HEK293 (cell line): ENCODE results near the gene GCA.

Experiments
- CTCF ChIA-PET: fragments of 350-600 bp; formaldehyde crosslinking; extraction: SDS; loops from one replicate; lab custom pipeline; 2021; ENCODE audit warnings: antibody characterized with exemption; lab: Yijun Ruan, JAX
- POLR2A ChIA-PET: fragments of 300-600 bp; formaldehyde crosslinking; extraction: SDS; loops from one replicate; lab custom pipeline; 2020; ENCODE audit warnings: antibody characterized with exemption, inconsistent platforms; lab: Yijun Ruan, JAX
- H3K27ac ChIP-seq: fragments of 200-500 bp; sonication (Bioruptor generic); 2 replicates; pipeline ENCODE4 v1.5.1; 2014; ENCODE audit warnings: low read depth, low read length, control low read depth, inconsistent platforms; ENCODE audit errors: extremely low read depth
- H3K36me3 ChIP-seq, 2 experiments: fragments of 200-500 bp in 1 of 2; sonication (Bioruptor generic) in 1 of 2; 1 replicate in 1 of 2; 2 replicates in 1 of 2; pipeline ENCODE4 v1.5.1; 2014 to 2017; ENCODE audit warnings: inconsistent platforms in 2 of 2, low read length in 2 of 2; ENCODE audit not compliant: control insufficient read depth in 2 of 2, insufficient read depth in 1 of 2
- H3K4me1 ChIP-seq: fragments of 200-500 bp; sonication (Bioruptor generic); 2 replicates; pipeline ENCODE4 v1.5.1; 2014; ENCODE audit warnings: mild to moderate bottlenecking, low read length, inconsistent platforms; ENCODE audit not compliant: control insufficient read depth, insufficient read depth
- H3K4me3 ChIP-seq: 2 replicates; pipeline ENCODE4 v1.5.1; 2011; ENCODE audit warnings: low read depth, mild to moderate bottlenecking, control low read depth, low read length, moderate library complexity
- H3K9me3 ChIP-seq: fragments of 200-500 bp; sonication (Bioruptor generic); 2 replicates; pipeline ENCODE4 v1.5.1; 2014; ENCODE audit warnings: low read depth, low read length, inconsistent platforms; ENCODE audit not compliant: control insufficient read depth, insufficient read depth
- CTCF ChIP-seq: fragments of 450-650 bp; formaldehyde crosslinking; IDR thresholded peaks from 2 replicates; pipeline ENCODE4 v1.5.1; 2016; ENCODE audit warnings: missing biosample characterization, missing genetic modification characterization
- GLIS2 ChIP-seq: fragments of 450-650 bp; formaldehyde crosslinking; IDR thresholded peaks from 2 replicates; pipeline ENCODE4 v1.5.1; 2016; ENCODE audit warnings: missing biosample characterization, missing genetic modification characterization
- KLF16 ChIP-seq: fragments of 450-650 bp; formaldehyde crosslinking; IDR thresholded peaks from 2 replicates; pipeline ENCODE4 v1.5.1; 2017; ENCODE audit warnings: missing biosample characterization, missing genetic modification characterization
- SETDB1 ChIP-seq: IDR thresholded peaks from one replicate; pipeline ENCODE4 v1.6.1; 2017; ENCODE audit warnings: mild to moderate bottlenecking, low read length, moderate library complexity, mixed read lengths; ENCODE audit not compliant: insufficient read length
- WT1 ChIP-seq: fragments of 450-650 bp; formaldehyde crosslinking; IDR thresholded peaks from 2 replicates; pipeline ENCODE4 v1.5.1; 2016; ENCODE audit warnings: missing biosample characterization, missing genetic modification characterization
- ZBTB8A ChIP-seq: fragments of 450-650 bp; formaldehyde crosslinking; IDR thresholded peaks from 2 replicates; pipeline ENCODE4 v1.5.1; 2016; ENCODE audit warnings: missing biosample characterization, missing genetic modification characterization
- ZEB2 ChIP-seq: fragments of 450-650 bp; formaldehyde crosslinking; IDR thresholded peaks from 2 replicates; pipeline ENCODE4 v1.5.1; 2016; ENCODE audit warnings: missing biosample characterization, missing genetic modification characterization
- ZFP41 ChIP-seq: fragments of 450-650 bp; formaldehyde crosslinking; IDR thresholded peaks from 2 replicates; pipeline ENCODE4 v1.5.1; 2016; ENCODE audit warnings: missing biosample characterization, missing genetic modification characterization, borderline replicate concordance
- ZIC2 ChIP-seq: fragments of 450-650 bp; formaldehyde crosslinking; IDR thresholded peaks from 2 replicates; pipeline ENCODE4 v1.5.1; 2016; ENCODE audit warnings: missing biosample characterization, missing genetic modification characterization
- ZNF140 ChIP-seq: fragments of 450-650 bp; formaldehyde crosslinking; IDR thresholded peaks from 2 replicates; pipeline ENCODE4 v1.5.1; 2016; ENCODE audit warnings: missing biosample characterization, missing genetic modification characterization
- ZNF2 ChIP-seq: fragments of 450-650 bp; formaldehyde crosslinking; IDR thresholded peaks from 2 replicates; pipeline ENCODE4 v1.5.1; 2016; ENCODE audit warnings: missing biosample characterization, missing genetic modification characterization
- ZNF23 ChIP-seq: fragments of 450-650 bp; formaldehyde crosslinking; IDR thresholded peaks from 2 replicates; pipeline ENCODE4 v1.5.1; 2016; ENCODE audit warnings: missing biosample characterization, missing genetic modification characterization, borderline replicate concordance
- ZNF354C ChIP-seq: fragments of 450-650 bp; formaldehyde crosslinking; IDR thresholded peaks from 2 replicates; pipeline ENCODE4 v1.5.1; 2016; ENCODE audit warnings: missing biosample characterization, missing genetic modification characterization, low read depth, borderline replicate concordance
- ZNF394 ChIP-seq: fragments of 450-650 bp; formaldehyde crosslinking; IDR thresholded peaks from 2 replicates; pipeline ENCODE4 v1.5.1; 2016; ENCODE audit warnings: missing biosample characterization, missing genetic modification characterization, mild to moderate bottlenecking, moderate library complexity, borderline replicate concordance
- ZNF404 ChIP-seq: fragments of 450-650 bp; formaldehyde crosslinking; IDR thresholded peaks from 2 replicates; pipeline ENCODE4 v1.5.1; 2017; ENCODE audit warnings: missing biosample characterization, missing genetic modification characterization
- ZNF416 ChIP-seq: fragments of 450-650 bp; formaldehyde crosslinking; IDR thresholded peaks from 2 replicates; pipeline ENCODE4 v1.5.1; 2016; ENCODE audit warnings: missing biosample characterization, missing genetic modification characterization
- ZNF529 ChIP-seq: fragments of 450-650 bp; formaldehyde crosslinking; IDR thresholded peaks from 2 replicates; pipeline ENCODE4 v1.5.1; 2017; ENCODE audit warnings: missing genetic modification characterization, missing biosample characterization; ENCODE audit not compliant: insufficient replicate concordance
- ZNF530 ChIP-seq: fragments of 450-650 bp; formaldehyde crosslinking; IDR thresholded peaks from 2 replicates; pipeline ENCODE4 v1.5.1; 2016; ENCODE audit warnings: low read depth, missing biosample characterization, missing genetic modification characterization
- ZNF580 ChIP-seq: fragments of 450-650 bp; formaldehyde crosslinking; IDR thresholded peaks from 2 replicates; pipeline ENCODE4 v1.5.1; 2016; ENCODE audit warnings: missing biosample characterization, missing genetic modification characterization
- ZNF623 ChIP-seq: fragments of 450-650 bp; formaldehyde crosslinking; IDR thresholded peaks from 2 replicates; pipeline ENCODE4 v1.5.1; 2016; ENCODE audit warnings: missing biosample characterization, missing genetic modification characterization
- ZNF76 ChIP-seq: fragments of 450-650 bp; formaldehyde crosslinking; IDR thresholded peaks from 2 replicates; pipeline ENCODE4; 2016; ENCODE audit warnings: low read depth, missing biosample characterization, missing genetic modification characterization, borderline replicate concordance
- ZNF768 ChIP-seq: fragments of 450-650 bp; formaldehyde crosslinking; IDR thresholded peaks from 2 replicates; pipeline ENCODE4 v1.5.1; 2018; ENCODE audit warnings: missing biosample characterization, mild to moderate bottlenecking, missing genetic modification characterization
- ZNF837 ChIP-seq: fragments of 450-650 bp; formaldehyde crosslinking; IDR thresholded peaks from 2 replicates; pipeline ENCODE4 v1.5.1; 2016; ENCODE audit warnings: missing biosample characterization, missing genetic modification characterization
- ZNF843 ChIP-seq: fragments of 450-650 bp; formaldehyde crosslinking; IDR thresholded peaks from 2 replicates; pipeline ENCODE4 v1.5.1; 2016; ENCODE audit warnings: missing biosample characterization, missing genetic modification characterization
- ZSCAN18 ChIP-seq: fragments of 450-650 bp; formaldehyde crosslinking; IDR thresholded peaks from 2 replicates; pipeline ENCODE4 v1.5.1; 2016; ENCODE audit warnings: missing biosample characterization, missing genetic modification characterization
- ZSCAN5A ChIP-seq: fragments of 450-650 bp; formaldehyde crosslinking; IDR thresholded peaks from 2 replicates; pipeline ENCODE4 v1.5.1; 2016; ENCODE audit warnings: missing biosample characterization, missing genetic modification characterization
- TF ChIP-seq, protein P1 (sequence below): fragments of 450-650 bp; formaldehyde crosslinking; conservative IDR thresholded peaks from 2 replicates; pipeline ENCODE4 v1.5.1; 2016; ENCODE audit warnings: low read depth, missing biosample characterization, missing genetic modification characterization

GCA gene, protein sequence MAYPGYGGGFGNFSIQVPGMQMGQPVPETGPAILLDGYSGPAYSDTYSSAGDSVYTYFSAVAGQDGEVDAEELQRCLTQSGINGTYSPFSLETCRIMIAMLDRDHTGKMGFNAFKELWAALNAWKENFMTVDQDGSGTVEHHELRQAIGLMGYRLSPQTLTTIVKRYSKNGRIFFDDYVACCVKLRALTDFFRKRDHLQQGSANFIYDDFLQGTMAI

GRCh38 chr2:162343824-162344616 lies at the start of gene GCA:
Gene GCA, plus strand, starts transcription at chr2:162344132. Its CDS starts 117 bp downstream, at chr2:162344249.
- Histone ChIP-seq H3K27ac (peak within 1 kb of the TSS; percentile 59; the same call in 1 of the 2 replicates), H3K36me3 (no peaks in the 10 kb centered on the region), H3K4me3 (peak within 1 kb of the TSS; percentile 92), H3K9me3 (no peaks in the 10 kb centered on the region), H3K4me1 (peaks cover 2% of the 10 kb centered on the region; the same call in 1 of the 2 replicates)
- ChIA-PET POLR2A (interaction anchor here (0.5 to 1.0 kb wide), 3 partner anchors 25 to 32 kb away, joined by 3 to 7 read pairs (median 4); partner anchors contain the start of gene IFIH1), CTCF (interaction anchor here (0.7 kb wide), 1 partner anchor 216 kb away, joined by 3 read pairs; no protein-coding TSS in a partner anchor)
- TF ChIP-seq, protein P1, sequence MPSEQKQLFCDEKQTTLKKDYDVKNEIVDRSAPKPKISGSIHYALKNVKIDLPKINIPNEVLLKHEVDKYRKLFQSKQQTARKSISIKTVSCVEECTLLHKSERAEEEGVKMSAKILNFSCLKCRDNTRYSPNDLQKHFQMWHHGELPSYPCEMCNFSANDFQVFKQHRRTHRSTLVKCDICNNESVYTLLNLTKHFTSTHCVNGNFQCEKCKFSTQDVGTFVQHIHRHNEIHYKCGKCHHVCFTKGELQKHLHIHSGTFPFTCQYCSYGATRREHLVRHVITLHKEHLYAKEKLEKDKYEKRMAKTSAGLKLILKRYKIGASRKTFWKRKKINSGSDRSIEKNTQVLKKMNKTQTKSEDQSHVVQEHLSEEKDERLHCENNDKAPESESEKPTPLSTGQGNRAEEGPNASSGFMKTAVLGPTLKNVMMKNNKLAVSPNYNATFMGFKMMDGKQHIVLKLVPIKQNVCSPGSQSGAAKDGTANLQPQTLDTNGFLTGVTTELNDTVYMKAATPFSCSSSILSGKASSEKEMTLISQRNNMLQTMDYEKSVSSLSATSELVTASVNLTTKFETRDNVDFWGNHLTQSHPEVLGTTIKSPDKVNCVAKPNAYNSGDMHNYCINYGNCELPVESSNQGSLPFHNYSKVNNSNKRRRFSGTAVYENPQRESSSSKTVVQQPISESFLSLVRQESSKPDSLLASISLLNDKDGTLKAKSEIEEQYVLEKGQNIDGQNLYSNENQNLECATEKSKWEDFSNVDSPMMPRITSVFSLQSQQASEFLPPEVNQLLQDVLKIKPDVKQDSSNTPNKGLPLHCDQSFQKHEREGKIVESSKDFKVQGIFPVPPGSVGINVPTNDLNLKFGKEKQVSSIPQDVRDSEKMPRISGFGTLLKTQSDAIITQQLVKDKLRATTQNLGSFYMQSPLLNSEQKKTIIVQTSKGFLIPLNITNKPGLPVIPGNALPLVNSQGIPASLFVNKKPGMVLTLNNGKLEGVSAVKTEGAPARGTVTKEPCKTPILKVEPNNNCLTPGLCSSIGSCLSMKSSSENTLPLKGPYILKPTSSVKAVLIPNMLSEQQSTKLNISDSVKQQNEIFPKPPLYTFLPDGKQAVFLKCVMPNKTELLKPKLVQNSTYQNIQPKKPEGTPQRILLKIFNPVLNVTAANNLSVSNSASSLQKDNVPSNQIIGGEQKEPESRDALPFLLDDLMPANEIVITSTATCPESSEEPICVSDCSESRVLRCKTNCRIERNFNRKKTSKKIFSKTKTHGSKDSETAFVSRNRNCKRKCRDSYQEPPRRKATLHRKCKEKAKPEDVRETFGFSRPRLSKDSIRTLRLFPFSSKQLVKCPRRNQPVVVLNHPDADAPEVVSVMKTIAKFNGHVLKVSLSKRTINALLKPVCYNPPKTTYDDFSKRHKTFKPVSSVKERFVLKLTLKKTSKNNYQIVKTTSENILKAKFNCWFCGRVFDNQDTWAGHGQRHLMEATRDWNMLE: peak; percentile 56; the same call in 1 of the 2 replicates
- TF ChIP-seq ZNF394 (tag by site-specific recombination) (no peak), ZBTB8A (peak; percentile 87), ZNF2 (tag by site-specific recombination) (no peak), ZIC2 (tag by site-specific recombination) (0 out of 2 replicates have a peak, but pooled peaks have one; percentile 12), ZNF354C (tag by site-specific recombination) (no peak), ZNF23 (tag by site-specific recombination) (no peak), KLF16 (tag by site-specific recombination) (peak; percentile 79), ZSCAN5A (tag by site-specific recombination) (no peak), SETDB1 (peak; percentile 47), WT1 (0 out of 2 replicates have a peak, but pooled peaks have one; percentile 18), ZNF580 (tag by site-specific recombination) (no peak), ZNF768 (tag by site-specific recombination) (no peak), ZNF416 (no peak), ZNF76 (tag by site-specific recombination) (peak; percentile 35; the same call in 1 of the 2 replicates), ZFP41 (tag by site-specific recombination) (no peak), ZSCAN18 (tag by site-specific recombination) (no peak), ZEB2 (tag by site-specific recombination) (peak; percentile 77; the same call in 1 of the 2 replicates), ZNF529 (tag by site-specific recombination) (no peak), ZNF140 (no peak), GLIS2 (peak; percentile 88), CTCF (tag by site-specific recombination) (peak; percentile 67), ZNF404 (tag by site-specific recombination) (no peak), ZNF837 (tag by site-specific recombination) (no peak), ZNF843 (tag by site-specific recombination) (no peak), ZNF623 (no peak), ZNF530 (no peak)
